G401.6 (cell line): Measurements from ENCODE around the gene CEP112.
A peak's percentile ranks its signal among the peaks of the same experiment; 100 is the strongest.

ENCODE experiments used
- FAIRE-seq: peaks from 2 replicates; lab custom pipeline; 2012; peaks lifted over from hg19 to GRCh38; lab: Jason Lieb, UNC

CEP112 gene

DNA sequence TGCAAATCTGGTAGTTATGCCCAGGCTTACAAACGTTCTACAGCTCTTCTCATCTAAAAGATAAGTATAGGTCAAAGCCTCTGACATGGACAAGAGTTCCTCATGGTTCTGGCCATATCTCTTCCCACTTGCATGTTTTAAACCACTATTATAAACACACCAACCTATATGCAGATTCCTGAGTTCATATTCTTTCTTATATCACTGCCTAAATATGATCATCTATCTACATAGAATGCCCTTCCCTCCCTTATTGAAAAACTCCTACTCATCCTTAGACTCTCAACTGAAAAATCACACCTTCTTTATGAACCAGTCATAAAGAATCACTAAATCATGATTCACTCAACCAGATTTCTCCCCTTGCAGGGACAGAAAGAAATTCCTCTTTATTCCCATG lies 128.2 kb downstream of the CEP112 start:
- no peak for FAIRE-seq

GRCh38 chr17:66056148-66056547 lies 135.8 kb downstream of the CEP112 start:
- no peak for FAIRE-seq

- no peak for FAIRE-seq
Measured at GRCh38 chr17:66054242-66054641, 137.7 kb downstream of the CEP112 start.

DNA sequence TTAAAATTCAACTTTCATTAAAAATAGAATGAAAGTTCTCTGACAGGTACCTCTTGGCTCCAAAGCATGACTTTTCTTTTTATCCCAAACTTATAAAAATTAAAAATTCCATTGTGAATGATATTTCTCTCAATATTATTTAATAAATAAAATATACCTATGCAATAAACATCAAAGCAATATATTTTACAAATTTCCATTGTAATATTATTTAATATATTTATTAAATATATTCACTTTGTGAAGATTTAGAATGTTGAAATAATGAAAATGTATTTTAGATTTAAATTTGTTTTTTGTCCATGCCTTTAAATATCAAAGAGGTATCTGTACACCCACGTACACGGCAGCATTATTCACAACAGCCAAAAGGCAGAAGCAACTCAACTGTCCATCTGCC lies 147.8 kb downstream of the CEP112 start:
- FAIRE-seq = peak; percentile 83

DNA sequence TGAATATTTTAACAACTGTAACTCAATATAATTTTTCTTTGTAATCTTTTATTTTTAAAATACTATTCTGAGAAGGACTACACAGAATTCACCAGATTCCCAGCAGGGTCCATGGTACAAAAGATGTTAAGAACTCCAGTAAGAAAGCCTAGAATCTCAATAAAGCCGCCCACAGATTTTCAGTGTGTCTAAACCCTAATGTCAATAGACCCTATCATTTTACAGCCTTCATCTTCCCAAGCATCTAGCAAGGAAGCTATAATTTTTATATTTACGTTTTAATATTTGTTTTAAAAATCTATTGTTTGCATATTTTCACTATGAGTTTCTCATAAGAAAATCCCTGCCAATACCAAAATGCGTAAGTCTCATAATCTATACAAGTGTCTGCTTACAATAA lies 148.5 kb downstream of the CEP112 start:
- FAIRE-seq = no peak

DNA sequence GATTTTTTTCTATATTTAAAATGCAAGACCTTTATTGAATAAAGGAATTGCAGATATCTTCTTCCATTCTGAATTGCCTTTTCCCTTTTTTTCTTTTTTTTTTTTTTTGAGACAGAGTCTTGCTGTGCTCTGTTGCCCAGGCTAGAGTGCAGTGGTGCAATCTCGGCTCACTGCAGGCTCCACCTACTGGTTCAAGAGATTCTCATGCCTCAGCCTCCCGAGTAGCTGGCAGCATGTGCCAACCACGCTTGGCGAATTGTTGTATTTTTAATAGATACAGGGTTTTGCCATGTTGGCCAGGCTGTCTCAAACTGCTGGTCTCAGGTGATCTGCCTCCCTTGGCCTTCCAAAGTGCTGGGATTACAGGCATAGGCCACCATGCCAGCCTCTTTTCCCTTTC lies 151.5 kb downstream of the CEP112 start:
- FAIRE-seq = no peak

DNA sequence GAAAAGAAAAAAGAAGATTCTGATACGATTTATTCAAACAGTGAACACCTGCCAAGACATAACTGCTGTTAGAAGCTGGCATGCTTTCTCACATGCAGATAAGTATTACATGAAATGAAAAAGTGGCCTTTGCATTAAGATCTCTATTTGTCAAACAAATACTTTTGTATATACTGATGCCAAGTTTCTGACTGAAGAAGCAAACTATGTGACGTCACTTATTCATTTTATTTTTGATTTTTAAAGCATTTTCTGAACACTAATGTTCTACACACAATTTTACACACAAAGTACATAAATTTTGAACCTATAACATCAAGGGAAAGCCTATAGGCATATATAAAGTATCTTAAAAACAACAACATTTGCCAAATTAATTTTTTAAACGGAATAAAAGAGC lies 153.8 kb downstream of the CEP112 start:
- FAIRE-seq = no peak

GRCh38 chr17:66037221-66037620 lies 154.7 kb downstream of the CEP112 start:
- FAIRE-seq = no peak

DNA sequence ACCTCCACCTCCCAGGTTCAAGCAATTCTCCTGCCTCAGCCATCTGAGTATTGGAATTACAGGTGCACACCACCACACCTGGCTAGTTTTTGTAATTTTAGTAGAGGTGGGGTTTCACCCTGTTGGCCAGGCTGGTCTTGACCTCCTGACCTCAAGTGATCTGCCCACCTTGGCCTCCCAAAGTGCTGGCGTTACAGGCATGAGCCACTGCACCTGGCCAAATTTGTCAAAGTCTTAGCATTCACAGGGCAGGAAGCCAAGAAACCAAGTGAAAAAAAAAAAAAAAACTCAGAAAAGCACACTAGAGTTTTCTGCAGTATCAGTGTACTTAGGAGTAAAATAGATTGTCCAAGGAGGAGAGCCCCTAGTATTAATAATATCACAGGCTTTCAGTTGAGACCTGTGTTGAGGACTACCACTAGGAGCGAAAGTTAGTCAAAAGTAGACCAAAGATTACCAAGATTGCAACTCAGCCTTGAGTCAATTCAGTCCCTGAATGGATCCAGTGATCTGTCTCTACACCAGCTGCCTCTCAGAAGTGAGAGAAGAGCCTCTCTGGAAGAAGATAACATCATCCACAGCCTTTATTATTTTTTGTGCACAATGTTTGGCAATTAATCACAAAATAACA lies 159.7 kb downstream of the CEP112 start:
- FAIRE-seq = no peak

DNA sequence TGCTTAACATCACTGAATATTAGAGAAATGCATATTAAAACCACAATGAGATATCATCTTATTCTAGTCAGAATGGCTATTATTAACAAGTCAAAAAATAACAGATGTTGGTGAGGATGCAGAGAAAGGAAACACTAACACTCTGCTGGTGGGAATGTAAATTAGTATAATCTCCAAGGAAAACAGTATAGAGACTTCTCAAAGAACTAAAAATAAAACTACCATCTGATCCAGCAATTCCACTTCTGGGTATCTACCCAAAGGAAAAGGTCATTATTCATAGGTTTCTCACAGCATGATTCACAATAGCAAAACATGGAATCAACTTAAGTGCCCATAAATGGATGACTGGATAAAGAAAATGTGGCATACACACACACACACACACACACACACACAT lies 166.4 kb downstream of the CEP112 start:
- no peak for FAIRE-seq

DNA sequence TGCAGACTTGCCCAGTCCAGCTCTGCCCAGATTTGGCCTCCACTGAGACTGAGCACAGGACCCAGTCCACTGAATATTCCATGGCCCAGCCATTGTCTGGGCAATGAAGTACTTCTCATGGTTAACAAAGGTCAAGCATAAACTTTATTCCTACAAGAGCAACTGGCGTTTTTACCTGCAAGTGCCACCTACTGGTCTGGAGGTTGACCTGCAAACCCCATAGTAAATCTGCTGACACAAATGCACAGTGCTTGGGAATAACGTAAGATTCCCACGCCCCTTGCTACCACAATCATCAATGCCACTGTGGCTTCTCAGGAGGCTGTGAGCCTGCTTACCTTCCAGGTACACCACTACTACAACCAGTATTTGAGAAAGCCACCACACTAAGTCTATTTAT lies 170.2 kb downstream of the CEP112 start:
- no peak for FAIRE-seq

DNA sequence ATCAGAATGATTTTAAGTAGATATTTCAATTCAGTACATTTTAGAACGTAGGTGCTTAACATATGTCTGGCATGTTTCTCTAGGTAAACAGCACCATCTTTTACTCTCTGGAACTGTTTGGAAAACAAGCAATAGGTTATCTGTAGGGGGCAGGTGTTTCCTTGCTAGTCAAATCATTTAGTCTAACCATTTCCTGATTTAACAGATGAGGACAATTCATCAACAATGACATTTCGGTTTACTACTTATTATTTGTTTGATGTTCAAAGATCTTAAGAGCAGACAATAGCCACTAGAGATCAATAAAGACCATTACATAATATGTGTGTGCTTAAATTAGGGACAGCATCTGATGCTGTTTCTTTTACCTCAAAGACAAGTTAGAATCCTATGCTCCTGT lies 173.1 kb downstream of the CEP112 start:
- no peak for FAIRE-seq

DNA sequence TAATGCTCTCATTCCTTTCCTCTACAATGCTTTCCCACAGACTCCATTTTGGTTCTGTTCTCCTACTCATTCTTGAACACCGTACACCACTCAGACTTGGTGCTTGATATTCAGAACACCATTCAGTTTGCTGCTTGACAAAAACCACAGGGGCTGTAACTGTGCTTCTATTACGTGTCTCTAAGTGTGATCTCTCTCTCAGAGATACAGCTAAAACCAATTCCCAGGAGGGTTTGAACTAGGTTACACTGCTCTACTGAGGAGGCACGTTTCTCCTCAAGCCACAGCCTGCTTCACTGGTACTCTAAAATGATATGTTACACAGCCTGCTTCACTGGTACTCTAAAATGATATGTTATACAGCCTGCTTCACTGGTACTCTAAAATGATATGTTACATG lies 175.7 kb downstream of the CEP112 start:
- FAIRE-seq = no peak

GRCh38 chr17:66008680-66009079 lies 183.3 kb downstream of the CEP112 start:
- no peak for FAIRE-seq

- no peak for FAIRE-seq
Measured at GRCh38 chr17:66006654-66007053, 185.3 kb downstream of the CEP112 start.

DNA sequence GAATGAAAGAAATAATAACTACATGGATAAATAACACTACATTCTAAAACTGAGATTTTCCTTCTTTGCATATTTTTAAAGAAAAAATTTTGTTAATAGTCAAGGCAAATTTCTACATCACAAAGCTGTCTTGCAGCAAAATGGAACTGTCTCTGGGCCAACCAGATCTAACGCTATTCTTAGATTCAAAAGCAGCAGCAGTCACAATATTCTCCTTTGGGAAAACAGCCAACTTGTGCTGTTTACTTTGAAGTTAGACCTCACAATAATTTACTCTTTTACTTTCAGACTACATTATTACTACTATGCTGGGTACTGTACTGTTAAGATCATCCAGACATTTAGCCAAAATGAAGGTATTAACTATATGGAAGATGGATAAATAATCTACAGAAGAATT lies 189.1 kb downstream of the CEP112 start:
- FAIRE-seq = no peak

DNA sequence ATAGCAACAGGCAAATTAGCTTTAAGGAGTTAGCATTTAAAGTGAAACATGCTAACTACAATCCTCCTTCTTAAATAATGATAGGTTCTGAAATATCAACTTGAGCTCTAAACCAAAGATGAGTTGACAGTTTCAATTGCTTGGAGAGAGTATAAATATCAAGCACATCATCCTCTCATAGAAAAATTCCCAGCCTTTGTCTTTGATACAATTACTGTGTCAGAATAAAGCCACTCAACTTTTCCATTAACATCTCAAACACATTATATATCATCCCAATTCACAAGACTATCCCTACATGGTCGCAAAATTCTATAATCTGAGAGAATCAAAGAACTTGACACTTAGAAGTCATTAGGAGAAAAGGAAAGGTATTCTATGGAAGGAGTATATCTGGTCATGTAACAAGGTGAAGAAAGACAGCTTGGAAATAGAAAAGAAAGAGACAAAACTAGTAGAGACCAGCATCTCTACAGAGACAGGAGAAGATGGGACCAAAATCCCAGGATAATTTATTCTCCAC lies 189.8 kb downstream of the CEP112 start:
- no peak for FAIRE-seq

DNA sequence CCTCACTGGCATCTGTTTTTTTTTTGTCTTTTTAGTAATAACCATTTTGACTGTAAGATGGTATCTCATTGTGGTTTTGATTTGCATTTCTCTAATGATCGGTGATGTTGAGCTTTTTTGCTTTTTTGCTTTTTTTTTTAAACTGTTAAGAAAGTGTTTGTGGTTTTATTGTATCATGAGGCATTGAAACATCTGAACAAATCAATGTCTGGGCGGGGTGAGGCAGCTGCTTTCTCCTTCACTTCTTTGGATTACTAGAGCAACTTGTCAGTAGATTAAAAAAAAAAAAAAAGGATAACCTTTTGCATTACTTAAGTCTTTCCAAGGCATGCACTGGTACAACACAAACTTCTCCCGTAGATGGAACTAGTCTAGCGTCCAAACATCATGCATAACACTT lies 191.7 kb downstream of the CEP112 start:
- FAIRE-seq = no peak

- FAIRE-seq = no peak
Measured at GRCh38 chr17:65998675-65999074, 193.3 kb downstream of the CEP112 start.

DNA sequence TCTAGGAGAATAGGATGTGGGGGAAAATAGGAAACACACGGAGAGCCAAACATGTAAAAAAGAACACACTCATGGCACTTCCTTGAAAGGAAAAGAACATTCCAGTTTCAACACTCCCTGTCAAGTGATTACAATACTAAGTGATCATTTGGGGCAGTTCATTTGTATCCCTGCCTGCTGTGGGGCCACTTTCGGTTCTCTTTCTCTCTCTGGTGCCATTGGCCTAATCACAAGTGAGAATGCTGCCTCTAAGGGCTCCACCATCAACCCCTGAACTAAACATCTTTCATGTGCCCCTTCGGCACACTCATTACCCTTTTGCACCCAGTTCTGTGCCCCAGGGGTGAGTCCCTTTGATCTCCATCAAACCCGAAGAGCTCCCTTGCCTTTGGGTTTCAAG lies 197.3 kb downstream of the CEP112 start:
- FAIRE-seq = no peak

- FAIRE-seq = no peak
Measured at GRCh38 chr17:65994114-65994513, 197.8 kb downstream of the CEP112 start.

DNA sequence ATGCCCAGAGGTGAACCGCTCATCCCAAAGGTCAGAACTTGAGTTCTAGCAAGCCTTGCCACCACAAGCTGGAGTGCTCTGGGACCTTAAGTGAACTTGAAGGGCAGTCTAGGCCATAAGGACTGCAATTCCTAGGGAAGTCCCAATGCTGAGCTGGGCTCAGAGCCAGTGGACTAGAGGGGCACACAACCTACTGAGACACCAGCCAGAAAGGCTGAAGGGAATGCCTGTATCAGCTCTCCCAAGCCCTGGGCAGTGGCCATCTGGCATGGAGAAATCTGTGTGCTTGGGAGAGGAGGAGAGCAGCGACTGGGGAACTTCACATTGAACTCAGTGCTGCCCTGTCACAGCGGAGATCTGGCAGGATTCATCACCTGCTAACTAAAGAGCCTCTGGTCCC lies 201.3 kb downstream of the CEP112 start:
- FAIRE-seq = no peak

DNA sequence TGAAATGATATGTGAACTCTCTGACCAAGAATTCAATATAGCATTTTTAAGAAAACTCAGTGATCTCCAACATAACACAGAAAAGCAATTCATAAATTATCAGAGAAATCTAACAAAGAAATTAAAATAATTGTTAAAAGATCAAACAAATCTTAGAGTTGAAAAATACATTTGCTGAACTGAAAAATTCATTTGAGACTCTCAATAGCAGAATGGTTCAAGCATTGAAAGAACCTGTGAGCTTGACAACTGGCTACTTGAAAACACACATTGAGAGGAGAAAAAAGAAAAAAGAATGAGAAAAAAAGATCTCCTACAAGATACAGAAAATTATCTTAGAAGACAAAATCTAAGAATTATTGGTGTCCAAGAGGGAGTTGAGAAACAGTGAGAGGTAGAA lies 203.5 kb downstream of the CEP112 start:
- no peak for FAIRE-seq

- FAIRE-seq = peak; percentile 54
Measured at GRCh38 chr17:65987988-65988387, 203.9 kb downstream of the CEP112 start.

DNA sequence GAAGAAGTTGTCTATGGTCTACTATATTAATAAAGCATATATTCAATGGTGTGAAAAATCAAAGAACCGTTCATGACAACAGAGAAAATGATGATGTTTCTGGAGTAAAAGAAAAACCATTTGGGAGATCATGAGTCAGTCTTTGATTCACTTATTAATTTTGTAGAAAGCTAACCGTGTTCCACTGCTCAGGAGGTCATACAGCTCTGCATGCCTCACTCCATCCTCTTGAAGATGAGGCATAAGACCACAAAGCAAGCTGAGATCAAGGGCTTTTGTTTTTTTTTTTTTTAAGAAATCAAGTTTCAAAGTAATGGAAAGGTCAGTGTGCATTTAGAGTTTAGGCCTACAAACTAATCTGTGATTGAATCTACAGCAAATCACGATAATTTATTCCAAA lies 206.4 kb downstream of the CEP112 start:
- FAIRE-seq = no peak
